ENCODE measurements around the gene FBXW7.

FBXW7 gene

DNA sequence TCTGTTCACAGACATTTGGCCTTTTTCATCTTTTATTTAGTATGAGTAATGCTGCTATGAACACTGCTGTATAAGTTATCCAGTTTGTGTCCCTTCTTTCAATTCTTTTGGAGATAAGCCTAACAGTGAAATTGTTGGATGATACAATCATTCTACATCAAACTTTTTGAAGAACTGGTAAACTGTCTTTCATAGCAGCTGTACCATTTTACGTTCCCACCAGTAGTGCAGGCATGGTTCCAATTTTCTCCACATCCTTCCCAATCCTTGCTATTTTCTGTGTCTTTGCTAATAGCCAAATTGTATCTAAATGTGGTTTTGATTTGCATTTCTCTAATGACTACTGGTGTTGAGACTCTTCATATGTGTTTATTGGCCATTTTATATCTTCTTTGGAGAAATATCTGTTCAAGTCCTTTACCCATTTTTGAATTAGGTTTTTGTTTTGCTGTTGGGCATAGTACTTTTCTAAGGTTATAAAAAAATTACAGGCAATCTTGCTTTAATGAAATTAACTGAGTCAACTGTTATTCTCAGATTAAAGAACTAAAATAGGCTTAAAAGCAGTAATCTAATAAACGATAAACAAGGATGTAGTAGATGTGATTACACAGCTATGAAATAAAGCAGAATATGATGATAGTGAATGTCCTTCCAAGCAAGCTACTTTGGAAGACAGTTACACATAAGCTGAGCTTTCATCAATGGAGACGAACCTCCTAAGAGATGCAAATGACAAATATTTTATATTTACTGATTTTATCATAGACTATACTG is 57.2 kb downstream of the FBXW7 start:
- H3K36me3 ChIP-seq (ENCODE audit: control insufficient read depth, insufficient read depth, low read length) = no peaks in the 10 kb centered on the region
- no peak overlapping the region for H3K9ac ChIP-seq (ENCODE audit: low read length)
- no peaks in the 10 kb centered on the region for H3K27me3 ChIP-seq (ENCODE audit: control insufficient read depth, insufficient read depth, low read length)
- H3K4me1 ChIP-seq (ENCODE audit: control insufficient read depth, insufficient read depth, low read length) = no peaks in the 10 kb centered on the region
- H3K4me3 ChIP-seq (ENCODE audit: low read length) = no peak overlapping the region
- H3K27ac ChIP-seq (ENCODE audit: low read depth, low read length) = no peak overlapping the region

DNA sequence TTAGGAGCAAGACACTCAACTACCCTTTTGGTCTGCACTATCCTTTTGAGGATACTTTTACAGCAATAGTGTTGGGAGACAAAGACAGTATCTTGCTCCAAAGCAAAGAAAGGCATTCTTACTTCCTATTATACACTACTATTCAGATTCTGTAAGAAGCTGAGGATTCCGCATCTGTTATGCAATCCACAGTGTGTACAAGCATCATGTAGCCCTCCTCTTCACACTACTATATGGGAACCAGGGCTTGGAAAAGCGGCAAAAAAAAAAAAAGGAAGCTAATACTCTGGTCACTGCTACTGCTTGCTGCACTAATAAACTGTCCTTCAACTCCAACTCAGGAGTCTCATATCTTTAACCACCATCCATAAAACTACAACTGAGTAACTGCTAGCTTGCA is 59.1 kb downstream of the FBXW7 start:
- H3K27ac ChIP-seq (ENCODE audit: low read depth, low read length) = no peak overlapping the region
- no peaks in the 10 kb centered on the region for H3K4me1 ChIP-seq (ENCODE audit: control insufficient read depth, insufficient read depth, low read length)
- no peak overlapping the region for H3K4me3 ChIP-seq (ENCODE audit: low read length)
- H3K27me3 ChIP-seq (ENCODE audit: control insufficient read depth, insufficient read depth, low read length) = no peaks in the 10 kb centered on the region
- no peaks in the 10 kb centered on the region for H3K36me3 ChIP-seq (ENCODE audit: control insufficient read depth, insufficient read depth, low read length)
- no peak overlapping the region for H3K9ac ChIP-seq (ENCODE audit: low read length)

DNA sequence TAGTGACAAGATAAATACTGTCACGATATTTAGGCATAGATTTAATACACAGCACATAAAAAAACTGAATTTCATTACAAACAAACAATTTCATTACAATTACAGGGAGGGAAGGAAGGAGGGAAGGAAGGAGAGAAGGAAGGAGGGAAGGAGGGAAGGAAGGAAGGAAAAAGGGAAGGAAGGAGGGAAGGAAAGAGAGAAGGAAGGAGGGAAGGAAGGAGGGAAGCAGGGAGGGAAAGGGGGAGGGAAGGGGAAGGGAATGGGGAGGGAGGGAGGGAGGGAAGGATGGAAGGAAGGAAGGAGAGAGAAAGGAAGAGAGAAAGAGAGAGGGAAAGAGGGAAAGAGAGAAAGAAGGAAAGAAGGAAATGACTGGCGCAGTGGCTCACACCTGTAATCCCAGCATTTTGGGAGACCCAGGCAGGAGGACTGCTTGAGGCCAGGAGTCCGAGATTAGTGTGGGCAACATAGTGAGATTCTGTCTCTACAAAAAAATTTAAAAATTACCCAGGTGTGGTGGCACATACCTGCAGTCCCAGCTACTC is 64.6 kb downstream of the FBXW7 start:
- Histone ChIP-seq H3K9ac (ENCODE audit: low read length) (no peak overlapping the region), H3K4me1 (ENCODE audit: control insufficient read depth, insufficient read depth, low read length) (no peaks in the 10 kb centered on the region), H3K4me3 (ENCODE audit: low read length) (no peak overlapping the region), H3K36me3 (ENCODE audit: control insufficient read depth, insufficient read depth, low read length) (no peaks in the 10 kb centered on the region), H3K27me3 (ENCODE audit: control insufficient read depth, insufficient read depth, low read length) (no peaks in the 10 kb centered on the region), H3K27ac (ENCODE audit: low read depth, low read length) (no peak overlapping the region)

DNA sequence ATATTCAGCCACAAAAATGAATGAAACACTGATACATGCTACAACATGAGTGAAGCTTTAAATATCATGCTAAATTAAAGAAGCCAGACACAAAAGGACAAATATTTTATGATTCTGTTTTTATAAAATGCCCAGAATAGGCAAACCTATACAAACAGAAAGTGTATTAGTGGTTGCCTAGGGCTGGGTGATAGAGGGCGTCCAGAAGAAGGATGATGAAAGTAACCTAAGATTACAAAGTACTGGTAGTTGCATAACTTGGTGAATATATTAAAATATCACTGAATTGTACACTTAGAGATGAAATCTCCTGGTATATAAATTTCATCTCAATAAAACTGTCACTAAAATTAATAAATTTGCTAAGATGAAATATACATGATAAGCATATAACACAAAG is 67.5 kb downstream of the FBXW7 start:
- Histone ChIP-seq H3K27me3 (ENCODE audit: control insufficient read depth, insufficient read depth, low read length) (no peaks in the 10 kb centered on the region), H3K36me3 (ENCODE audit: control insufficient read depth, insufficient read depth, low read length) (no peaks in the 10 kb centered on the region), H3K27ac (ENCODE audit: low read depth, low read length) (no peak overlapping the region), H3K4me1 (ENCODE audit: control insufficient read depth, insufficient read depth, low read length) (no peaks in the 10 kb centered on the region), H3K9ac (ENCODE audit: low read length) (no peak overlapping the region), H3K4me3 (ENCODE audit: low read length) (no peak overlapping the region)

GRCh38 chr4:152467101-152467500 is 68.8 kb downstream of the FBXW7 start:
- Histone ChIP-seq H3K27ac (ENCODE audit: low read depth, low read length) (no peak overlapping the region), H3K4me3 (ENCODE audit: low read length) (no peak overlapping the region), H3K4me1 (ENCODE audit: control insufficient read depth, insufficient read depth, low read length) (no peaks in the 10 kb centered on the region), H3K36me3 (ENCODE audit: control insufficient read depth, insufficient read depth, low read length) (no peaks in the 10 kb centered on the region), H3K9ac (ENCODE audit: low read length) (no peak overlapping the region), H3K27me3 (ENCODE audit: control insufficient read depth, insufficient read depth, low read length) (no peaks in the 10 kb centered on the region)

- Histone ChIP-seq H3K27me3 (ENCODE audit: control insufficient read depth, insufficient read depth, low read length) (no peaks in the 10 kb centered on the region), H3K36me3 (ENCODE audit: control insufficient read depth, insufficient read depth, low read length) (no peaks in the 10 kb centered on the region), H3K9ac (ENCODE audit: low read length) (no peak overlapping the region), H3K4me3 (ENCODE audit: low read length) (no peak overlapping the region), H3K4me1 (ENCODE audit: control insufficient read depth, insufficient read depth, low read length) (no peaks in the 10 kb centered on the region), H3K27ac (ENCODE audit: low read depth, low read length) (no peak overlapping the region)
Measured at GRCh38 chr4:152464030-152464823, 71.7 kb downstream of the FBXW7 start.

GRCh38 chr4:152463562-152463961 is 72.3 kb downstream of the FBXW7 start:
- Histone ChIP-seq H3K36me3 (ENCODE audit: control insufficient read depth, insufficient read depth, low read length) (no peaks in the 10 kb centered on the region), H3K27me3 (ENCODE audit: control insufficient read depth, insufficient read depth, low read length) (no peaks in the 10 kb centered on the region), H3K27ac (ENCODE audit: low read depth, low read length) (no peak overlapping the region), H3K9ac (ENCODE audit: low read length) (no peak overlapping the region), H3K4me3 (ENCODE audit: low read length) (no peak overlapping the region), H3K4me1 (ENCODE audit: control insufficient read depth, insufficient read depth, low read length) (no peaks in the 10 kb centered on the region)

- no peaks in the 10 kb centered on the region for H3K36me3 ChIP-seq (ENCODE audit: control insufficient read depth, insufficient read depth, low read length)
- no peak overlapping the region for H3K9ac ChIP-seq (ENCODE audit: low read length)
- H3K4me1 ChIP-seq (ENCODE audit: control insufficient read depth, insufficient read depth, low read length) = no peaks in the 10 kb centered on the region
- no peak overlapping the region for H3K4me3 ChIP-seq (ENCODE audit: low read length)
- H3K27ac ChIP-seq (ENCODE audit: low read depth, low read length) = no peak overlapping the region
- H3K27me3 ChIP-seq (ENCODE audit: control insufficient read depth, insufficient read depth, low read length) = no peaks in the 10 kb centered on the region
Measured at GRCh38 chr4:152462695-152463094, 73.2 kb downstream of the FBXW7 start.

- H3K4me1 ChIP-seq (ENCODE audit: control insufficient read depth, insufficient read depth, low read length) = no peaks in the 10 kb centered on the region
- H3K36me3 ChIP-seq (ENCODE audit: control insufficient read depth, insufficient read depth, low read length) = no peaks in the 10 kb centered on the region
- H3K27me3 ChIP-seq (ENCODE audit: control insufficient read depth, insufficient read depth, low read length) = no peaks in the 10 kb centered on the region
- H3K4me3 ChIP-seq (ENCODE audit: low read length) = no peak overlapping the region
- no peak overlapping the region for H3K27ac ChIP-seq (ENCODE audit: low read depth, low read length)
- no peak overlapping the region for H3K9ac ChIP-seq (ENCODE audit: low read length)
Measured at GRCh38 chr4:152462047-152462446, 73.8 kb downstream of the FBXW7 start.

DNA sequence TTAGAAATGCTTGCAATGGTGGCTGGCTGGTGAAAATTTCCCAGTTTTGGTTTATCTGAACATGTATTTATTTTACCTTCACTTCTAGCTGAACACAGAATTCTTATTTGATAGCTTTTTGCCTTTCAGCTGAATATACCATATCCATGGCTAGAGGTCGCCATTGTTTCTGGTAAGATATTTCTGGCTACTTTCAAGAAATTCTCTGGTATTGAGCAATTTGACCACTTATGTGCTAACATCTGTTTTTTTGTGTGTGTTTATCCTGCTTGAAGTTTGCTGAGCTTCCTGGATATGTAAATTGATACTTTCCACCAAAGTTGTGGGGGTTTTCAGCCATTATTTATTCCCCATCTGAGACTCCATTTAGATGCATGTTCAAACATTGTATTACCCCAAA is 75.4 kb downstream of the FBXW7 start:
- no peaks in the 10 kb centered on the region for H3K36me3 ChIP-seq (ENCODE audit: control insufficient read depth, insufficient read depth, low read length)
- no peaks in the 10 kb centered on the region for H3K27me3 ChIP-seq (ENCODE audit: control insufficient read depth, insufficient read depth, low read length)
- H3K27ac ChIP-seq (ENCODE audit: low read depth, low read length) = no peak overlapping the region
- H3K4me3 ChIP-seq (ENCODE audit: low read length) = no peak overlapping the region
- H3K9ac ChIP-seq (ENCODE audit: low read length) = no peak overlapping the region
- H3K4me1 ChIP-seq (ENCODE audit: control insufficient read depth, insufficient read depth, low read length) = no peaks in the 10 kb centered on the region

GRCh38 chr4:152459326-152459725 is 76.6 kb downstream of the FBXW7 start:
- Histone ChIP-seq H3K27me3 (ENCODE audit: control insufficient read depth, insufficient read depth, low read length) (no peaks in the 10 kb centered on the region), H3K9ac (ENCODE audit: low read length) (no peak overlapping the region), H3K36me3 (ENCODE audit: control insufficient read depth, insufficient read depth, low read length) (no peaks in the 10 kb centered on the region), H3K27ac (ENCODE audit: low read depth, low read length) (no peak overlapping the region), H3K4me1 (ENCODE audit: control insufficient read depth, insufficient read depth, low read length) (no peaks in the 10 kb centered on the region), H3K4me3 (ENCODE audit: low read length) (no peak overlapping the region)

DNA sequence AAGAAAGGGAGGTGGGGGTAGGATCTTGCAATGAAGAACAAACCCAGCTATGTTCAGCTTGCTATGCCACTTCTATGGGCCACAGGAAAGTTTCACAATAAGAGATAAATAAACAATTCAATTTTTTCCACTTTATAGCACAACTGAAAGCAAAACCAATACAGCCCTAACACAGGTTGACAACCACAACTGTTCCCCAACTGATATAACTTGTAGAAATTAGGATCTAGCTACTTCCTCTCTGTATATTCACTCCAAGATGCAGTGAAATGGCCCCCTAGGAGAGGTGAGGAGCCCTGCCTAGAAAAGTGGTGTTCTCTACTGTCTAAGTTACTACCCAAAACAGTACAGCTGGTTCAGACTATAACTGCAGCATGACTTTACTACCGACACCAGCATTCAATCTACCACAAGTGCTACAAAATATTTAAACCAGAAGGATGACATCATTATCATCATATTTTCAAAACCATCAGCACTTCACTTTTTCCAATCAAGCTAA is 77.0 kb downstream of the FBXW7 start:
- Histone ChIP-seq H3K27ac (ENCODE audit: low read depth, low read length) (no peak overlapping the region), H3K9ac (ENCODE audit: low read length) (no peak overlapping the region), H3K27me3 (ENCODE audit: control insufficient read depth, insufficient read depth, low read length) (no peaks in the 10 kb centered on the region), H3K4me1 (ENCODE audit: control insufficient read depth, insufficient read depth, low read length) (no peaks in the 10 kb centered on the region), H3K4me3 (ENCODE audit: low read length) (no peak overlapping the region), H3K36me3 (ENCODE audit: control insufficient read depth, insufficient read depth, low read length) (no peaks in the 10 kb centered on the region)

All from rectal smooth muscle tissue (tissue), 1 donor.